GM18907 (cell line): ENCODE measurements around the gene CPNE5.
A peak's percentile ranks its signal among the peaks of the same experiment; 100 is the strongest.

Experiments
- ATAC-seq: cut with Tn5 transposase; IDR thresholded peaks from one replicate; pipeline ENCODE4 v1.9.1; 2021; ENCODE audit warnings: mild to moderate bottlenecking, moderate library complexity; ENCODE audit not compliant: unreplicated experiment

Gene CPNE5

DNA sequence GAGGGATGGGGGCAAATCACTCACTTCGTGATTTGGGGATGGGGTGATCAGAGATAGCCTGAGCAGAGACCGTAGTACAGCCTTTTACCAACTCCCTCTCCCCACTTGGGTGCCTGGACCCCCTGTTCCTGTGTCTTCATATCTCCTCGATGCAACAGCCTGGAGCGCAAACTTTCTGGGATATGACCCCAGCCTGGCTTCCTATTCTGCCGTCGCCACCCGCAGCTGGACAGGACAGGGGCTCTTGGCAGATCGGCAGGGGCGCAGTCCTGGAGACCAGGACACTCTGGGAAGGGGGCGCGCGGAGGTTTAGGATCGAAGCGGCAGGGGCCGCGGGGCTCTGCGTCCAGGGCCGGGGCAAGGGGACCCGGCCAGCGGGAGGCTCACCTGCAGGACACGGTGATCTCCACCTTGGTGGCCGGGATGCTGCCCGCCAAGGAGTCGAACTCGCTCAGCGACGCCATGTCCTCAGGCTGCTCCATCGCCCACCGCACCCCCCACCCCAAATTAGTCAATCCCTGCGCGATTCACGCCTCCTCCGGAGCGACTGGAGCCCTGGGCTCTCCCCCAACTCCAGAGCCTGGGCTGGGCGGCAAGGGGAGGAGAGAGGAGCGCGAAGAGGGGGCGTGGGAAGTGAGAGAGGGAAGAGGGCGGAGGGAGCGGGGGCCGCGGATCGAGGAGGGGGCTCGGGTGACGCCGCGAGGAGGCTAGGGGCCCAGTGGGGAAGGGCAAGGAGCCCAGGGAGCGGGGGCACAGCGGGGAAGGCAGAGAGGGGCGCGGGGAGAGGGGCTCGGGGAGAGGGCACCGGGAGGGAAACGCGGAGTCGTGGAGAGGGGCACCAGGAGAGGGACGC lies at the start of gene CPNE5:
Gene CPNE5, minus strand, starts transcription at position 549 of the 853 bp plus-strand sequence. Its CDS starts 67 bp downstream, at position 482.
- no peak for ATAC-seq

DNA sequence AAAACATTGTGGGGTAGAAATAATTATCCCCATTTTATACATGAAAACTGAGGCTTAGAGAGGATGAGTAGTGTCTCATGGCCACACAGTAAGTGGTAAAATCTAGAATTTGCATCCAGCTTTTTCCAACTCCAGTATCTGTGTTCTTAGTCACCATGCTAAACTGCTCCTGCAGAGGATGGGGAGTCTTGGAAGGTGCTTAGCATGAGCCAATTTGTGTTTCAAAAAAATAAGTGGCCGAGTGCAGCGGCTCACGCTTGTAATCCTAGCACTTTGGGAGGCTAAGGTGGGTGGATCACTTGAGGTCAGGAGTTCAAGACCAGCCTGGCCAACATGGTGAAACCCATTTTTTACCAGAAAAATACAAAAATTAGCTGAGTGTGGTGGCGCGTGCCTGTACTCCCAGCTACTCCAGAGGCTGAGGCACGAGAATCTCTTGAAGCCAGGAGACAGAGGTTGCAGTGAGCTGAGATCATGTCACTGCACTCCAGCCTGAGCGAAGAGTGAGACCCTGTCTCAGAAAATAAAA lies 48.9 kb upstream of the CPNE5 start:
- ATAC-seq, result no peak

DNA sequence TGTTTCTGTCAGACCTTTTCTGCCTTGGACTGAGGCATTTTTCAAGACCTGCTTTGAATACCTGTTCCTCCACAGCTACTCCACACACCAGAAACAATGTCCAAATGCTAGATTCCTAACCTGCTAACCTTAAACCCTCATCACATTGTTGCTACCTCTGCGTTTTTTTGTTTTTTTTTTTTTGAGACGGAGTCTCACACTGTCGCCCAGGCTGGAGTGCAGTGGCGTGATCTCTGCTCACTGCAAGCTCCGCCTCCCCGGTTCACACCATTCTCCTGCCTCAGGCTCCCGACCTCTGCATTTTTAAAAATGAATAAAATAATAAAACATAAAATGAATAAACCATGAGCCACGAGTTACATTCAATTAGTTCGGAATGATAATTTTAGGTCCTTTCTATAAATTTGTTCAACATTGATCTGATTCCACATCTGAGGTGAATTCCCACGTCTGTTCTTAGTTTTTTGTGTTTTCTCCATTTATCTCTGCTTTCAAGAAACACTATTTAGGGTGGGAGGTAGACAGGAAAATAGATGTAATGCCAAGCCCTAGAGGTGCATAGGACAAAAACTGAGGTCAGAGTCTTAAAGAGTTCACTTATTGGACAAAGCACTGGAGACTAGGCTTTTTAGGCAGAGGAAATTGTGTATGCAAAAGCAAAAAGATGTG lies 47.8 kb upstream of the CPNE5 start:
- no peak for ATAC-seq

DNA sequence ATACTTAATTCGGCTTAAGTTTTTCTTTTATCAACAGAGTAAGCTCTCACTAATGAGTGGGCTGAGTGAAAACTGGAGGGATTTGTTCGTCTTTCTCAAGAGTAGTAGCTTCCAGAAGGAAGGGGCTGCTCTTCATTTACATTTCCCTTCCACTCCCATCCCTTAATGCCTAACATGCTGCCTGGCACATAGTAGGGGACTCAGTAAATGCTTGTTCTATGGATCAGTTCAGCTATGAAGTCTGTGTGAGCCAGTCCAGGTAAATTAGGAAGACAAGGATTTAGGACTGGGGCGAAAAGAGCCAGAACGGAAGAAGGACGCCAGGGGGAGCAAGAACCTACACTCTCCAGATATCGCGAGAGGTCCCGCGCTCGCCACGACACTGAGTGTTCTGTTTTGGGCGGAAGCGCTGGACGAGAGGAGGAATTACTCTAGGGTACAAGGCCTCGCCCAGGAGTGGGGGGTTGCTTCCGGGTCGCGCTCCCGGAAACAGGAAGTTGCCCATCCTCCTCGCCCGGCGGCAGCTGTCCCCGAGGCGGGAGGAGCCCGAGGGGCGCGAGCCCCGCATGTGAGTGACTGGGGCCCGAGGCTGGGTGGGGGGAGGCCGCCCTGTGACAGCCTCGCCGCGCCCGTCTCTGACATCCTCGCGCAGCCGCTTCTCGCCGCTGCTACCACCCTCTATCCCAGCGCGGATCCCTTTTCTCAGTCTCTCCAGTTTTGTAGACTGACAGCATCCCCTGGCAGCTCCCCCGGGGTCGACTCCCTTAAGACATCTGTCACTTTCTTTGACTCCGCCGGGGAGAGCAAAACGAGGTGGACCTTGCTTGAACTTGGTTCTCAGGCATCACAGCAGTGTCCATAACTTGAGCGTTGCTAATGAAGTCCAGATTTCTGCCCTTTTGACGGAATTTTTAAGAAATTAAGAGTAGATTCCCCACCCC lies 46.5 kb upstream of the CPNE5 start, which contains the start of gene C6orf89:
Gene C6orf89, plus strand, starts transcription at position 492 of the 941 bp plus-strand sequence. CDS start 13,493 bp downstream, outside the sequence.
- ATAC-seq, result peak; percentile 97

DNA sequence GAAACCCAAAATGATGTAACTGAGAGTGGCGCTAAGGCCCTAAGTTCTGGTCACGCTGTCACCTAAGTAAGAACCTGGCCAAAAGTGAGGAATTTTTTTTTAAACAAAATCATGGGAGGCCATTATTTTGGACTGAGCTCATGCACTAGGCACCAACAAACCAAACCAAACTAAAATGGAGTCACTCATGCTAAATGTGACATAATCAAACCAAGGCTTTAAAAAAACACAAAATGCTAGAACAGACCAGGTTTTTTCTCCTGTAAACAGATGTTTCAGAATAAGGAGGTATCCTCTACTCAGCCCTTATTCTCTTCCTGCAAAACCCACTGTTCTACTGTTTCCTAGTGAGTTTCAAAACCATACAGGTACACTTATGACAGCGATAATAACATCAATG lies 45.4 kb upstream of the CPNE5 start:
- no peak for ATAC-seq

DNA sequence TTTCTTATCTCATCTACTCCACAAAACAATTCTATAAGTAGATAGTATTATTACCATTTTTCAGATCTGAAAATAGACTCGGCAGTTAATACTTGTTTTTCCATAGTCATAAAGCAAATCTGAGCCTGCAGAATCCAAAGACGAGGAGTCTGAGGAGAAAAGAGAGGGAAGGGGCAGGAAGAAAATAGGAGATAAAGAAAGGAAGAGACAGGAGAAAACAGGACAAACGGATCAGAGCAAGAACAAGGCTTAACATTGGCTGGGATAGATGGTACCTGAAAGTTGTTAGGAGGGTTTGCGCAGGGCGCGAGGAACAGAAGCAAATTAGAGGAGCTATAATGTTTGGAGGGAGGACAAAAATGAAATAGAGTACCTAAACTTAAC lies 36.0 kb upstream of the CPNE5 start:
- no peak for ATAC-seq

DNA sequence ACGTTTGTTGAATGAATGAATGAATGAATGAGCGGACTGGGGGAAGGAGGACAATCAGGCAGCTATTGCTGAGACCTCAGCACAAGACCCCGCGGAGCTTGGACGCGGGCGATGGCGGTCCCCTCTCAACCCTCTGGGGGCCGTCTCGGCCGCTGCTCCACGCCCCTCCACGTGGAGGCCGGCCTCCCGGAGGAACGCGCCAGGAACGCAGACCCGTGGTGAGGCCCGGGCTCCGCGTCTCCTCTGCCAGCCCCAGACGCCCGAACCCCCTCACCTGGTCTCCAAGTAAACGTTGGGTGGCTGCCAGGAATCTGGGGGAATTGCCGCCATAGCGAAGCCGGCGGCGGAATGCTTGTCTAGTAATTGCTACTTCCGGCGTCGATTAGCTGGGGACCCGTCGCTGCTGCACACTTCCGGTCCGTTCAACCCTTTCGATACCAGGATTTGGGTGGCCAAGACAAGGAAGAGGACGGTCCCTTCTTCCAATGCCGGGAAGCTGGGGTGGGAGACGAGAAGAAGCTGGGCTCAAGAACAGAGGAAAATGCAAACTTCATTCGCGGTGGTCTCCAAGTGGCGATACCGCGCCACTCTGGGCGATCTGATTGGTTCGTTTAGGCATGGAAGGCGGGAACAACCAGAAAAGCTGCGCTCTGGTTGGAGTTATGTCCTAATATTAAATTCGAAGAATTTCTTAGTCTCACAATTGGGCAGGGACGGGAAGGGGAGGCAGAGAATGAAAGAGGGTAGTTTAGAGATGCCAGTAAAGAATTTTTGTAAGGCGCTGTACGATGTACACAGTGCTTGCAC lies 35.4 kb upstream of the CPNE5 start, which contains the start of gene PPIL1:
Gene PPIL1, minus strand, starts transcription at position 361 of the 807 bp plus-strand sequence. Its CDS starts 31 bp downstream, at position 330.
- peak; percentile 84 for ATAC-seq

DNA sequence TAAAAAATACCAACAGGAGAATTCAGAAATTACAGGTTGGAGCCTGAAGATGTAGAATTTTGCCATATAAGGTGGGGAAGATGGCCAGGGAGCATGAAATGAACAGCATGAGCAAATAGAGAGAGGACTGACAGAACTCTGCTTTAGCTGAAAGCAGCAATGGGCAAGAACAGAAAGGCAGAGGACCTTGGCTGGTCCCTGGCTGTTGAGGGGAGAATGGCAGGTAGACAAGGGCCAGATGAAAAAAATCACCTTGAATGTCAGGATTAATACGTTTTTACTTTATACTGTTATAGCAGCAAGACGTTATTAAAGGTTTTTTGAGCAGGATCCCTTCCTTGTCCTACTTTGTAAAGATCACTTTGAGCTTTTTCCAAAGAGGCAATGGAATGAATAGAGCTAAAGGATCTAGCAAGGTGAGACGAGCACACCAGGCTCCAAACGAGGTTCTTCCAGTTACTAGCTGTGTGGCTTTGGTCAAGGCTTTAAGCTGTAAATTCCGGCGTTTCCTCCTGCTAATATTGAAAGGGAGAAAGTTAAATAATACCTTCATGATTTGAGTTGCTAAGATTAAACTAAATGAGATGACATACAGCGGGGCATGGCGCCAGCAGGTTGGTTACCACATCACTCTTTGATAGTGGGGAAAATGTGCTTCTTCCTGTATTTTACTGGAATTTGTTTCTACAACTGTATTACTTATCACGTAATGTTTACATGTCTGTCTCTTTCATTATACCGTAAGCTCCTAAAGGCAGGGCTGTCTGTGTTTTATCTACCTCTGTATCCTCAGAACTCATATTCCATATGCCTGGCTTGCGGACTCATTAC lies 34.6 kb upstream of the CPNE5 start:
- ATAC-seq, result no peak

DNA sequence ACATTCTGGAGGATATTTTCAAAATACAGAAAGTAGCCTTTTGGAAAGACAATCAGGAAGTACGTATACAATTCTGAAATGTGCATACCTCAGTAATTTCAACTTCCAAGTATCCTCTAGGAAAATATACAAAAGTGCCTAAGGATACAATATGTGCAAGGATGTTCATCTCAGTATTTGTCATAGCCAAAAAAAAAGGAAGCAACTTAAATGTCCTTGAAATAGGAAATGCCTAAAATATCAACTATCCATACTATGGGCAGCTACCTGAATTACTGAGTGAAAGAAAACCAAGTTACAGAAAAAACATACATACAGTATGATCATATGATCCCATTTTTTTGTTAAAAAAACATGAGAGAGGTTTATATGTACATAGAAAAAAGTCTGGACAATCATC lies 33.9 kb upstream of the CPNE5 start:
- no peak for ATAC-seq

DNA sequence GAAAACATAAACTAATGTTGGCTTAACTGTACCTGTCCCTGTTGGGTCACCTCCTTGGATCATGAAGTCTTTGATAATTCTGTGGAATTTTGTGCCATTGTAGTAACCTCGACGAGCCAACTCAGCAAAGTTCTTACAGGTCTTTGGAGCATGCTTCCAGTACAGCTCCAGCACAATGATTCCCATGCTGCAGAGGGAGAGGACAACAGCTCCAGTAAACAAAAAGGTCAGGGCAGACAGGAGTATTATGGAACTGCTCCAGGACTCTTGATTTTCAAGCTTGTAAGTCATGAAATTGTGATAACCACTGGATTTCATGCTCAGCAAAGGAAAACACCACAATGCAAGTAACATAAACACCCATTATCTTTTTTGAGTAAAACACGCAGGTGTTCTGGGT lies 32.4 kb upstream of the CPNE5 start:
- no peak for ATAC-seq

DNA sequence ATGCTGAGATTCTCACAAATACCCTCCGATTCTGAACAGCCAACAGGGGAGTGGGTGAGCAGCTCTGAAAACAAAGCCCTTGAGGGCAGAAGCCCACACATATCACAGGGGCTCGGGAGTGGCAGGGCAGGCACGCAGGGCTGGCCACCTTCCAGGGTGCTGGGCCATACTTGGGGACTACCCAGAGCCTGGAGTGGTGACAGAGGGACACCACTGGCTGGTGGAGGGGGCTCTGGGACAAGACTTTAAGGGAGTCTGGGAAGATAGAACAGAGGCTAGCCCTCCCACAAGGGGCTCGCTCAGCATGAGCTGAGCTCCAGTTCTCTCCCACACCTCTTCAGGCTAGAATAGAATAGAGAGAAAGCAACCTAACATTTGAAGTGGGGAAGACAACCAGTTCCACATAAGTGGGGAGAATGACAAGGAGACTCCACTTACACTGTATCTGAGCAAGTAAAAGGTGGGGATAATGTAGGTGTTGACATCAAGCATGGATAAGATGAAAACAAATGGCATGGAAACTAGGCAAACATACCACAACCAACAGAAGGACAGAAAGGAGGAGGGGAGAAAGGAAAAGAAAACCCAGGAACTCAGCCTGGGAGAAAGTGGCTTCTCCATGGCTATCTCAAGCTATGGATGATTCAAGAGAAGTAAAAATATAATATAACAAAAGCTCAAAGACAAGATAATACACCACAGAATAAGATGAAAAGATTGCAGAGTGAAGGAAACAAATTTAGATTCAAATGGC lies 28.4 kb upstream of the CPNE5 start:
- ATAC-seq, result no peak

DNA sequence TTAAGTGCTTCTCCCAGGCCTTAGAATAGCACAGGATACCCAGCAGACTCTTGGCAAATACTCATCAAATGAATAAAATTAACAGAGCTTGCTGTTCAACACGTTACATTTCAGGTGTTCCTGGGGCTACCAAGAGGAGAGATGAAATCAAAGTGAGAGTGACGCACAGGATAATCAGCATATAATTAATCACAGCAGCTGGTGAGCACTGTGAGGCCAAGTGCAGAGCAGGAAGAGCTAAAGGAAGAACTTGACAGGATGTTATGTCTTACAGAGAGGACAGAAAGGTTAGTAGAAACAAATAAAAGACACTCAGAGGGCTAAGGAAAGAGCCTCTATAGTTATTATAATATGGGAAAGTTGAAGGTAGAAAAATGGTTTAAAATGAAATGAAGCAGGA lies 26.6 kb upstream of the CPNE5 start:
- no peak for ATAC-seq

DNA sequence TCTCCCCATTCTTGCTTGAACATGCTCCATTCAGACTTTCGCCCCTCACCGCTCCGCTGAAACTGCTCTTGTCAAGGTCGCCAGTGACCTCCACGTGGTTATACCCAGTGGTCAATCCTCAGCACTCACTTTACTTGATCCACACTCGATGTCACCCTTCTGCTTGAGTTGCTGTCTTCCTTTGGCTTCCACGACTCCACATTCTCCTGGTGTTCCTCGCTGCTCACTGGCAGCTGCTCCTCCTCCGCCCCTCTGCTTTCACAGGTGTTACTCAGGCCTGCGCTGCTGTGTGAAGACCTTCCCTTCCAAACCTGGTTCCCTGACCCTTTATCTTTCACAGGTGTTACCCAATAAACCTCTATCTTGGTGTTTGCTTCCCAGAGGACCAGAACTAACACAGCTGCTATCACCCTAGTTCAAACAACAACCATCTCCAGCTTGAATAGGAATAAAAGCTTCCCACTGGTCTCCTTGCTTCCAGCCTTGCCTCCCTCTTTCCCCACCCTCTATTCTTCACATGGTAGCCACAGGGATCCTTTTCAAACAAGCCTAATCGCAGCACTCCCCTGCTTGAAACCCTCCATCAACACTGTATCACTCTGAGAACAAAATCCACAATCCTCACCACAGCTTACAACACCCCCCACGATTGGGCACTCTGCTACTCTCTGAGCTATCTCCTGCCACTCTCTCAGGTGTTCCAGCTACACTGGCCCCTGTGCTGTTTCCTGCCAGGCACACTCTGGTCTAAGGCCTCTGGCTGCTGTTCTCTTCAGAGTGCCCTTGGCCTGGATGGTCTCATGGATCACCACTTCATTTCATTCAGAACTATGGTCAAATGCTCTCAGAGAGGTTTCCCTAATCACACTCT lies 24.7 kb upstream of the CPNE5 start:
- no peak for ATAC-seq

DNA sequence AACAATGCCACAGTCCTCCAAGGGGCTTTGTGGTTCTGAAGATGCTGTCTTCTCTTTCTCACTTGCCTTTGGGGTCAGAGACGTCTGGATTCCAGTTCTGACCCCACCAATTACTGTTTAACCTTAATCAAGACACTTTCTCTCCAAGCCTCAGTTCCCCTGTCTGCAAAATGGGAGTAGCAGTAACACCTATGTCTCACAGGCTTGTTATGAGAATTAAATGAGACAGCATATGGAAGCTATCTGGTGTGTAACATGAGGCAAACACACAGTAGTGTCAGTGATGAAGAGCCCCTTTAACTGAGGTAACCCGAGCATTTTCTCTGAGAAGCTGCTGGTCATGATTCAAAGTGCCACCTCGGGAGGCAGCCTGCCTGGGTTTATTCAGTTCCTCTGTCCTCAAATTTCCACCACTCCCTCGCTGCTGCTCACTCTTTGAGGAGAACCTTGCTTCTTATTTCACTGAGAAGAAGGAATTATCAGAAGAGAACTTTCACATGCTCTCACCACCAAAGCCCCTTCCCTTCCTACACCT lies 23.7 kb upstream of the CPNE5 start:
- ATAC-seq, result no peak

DNA sequence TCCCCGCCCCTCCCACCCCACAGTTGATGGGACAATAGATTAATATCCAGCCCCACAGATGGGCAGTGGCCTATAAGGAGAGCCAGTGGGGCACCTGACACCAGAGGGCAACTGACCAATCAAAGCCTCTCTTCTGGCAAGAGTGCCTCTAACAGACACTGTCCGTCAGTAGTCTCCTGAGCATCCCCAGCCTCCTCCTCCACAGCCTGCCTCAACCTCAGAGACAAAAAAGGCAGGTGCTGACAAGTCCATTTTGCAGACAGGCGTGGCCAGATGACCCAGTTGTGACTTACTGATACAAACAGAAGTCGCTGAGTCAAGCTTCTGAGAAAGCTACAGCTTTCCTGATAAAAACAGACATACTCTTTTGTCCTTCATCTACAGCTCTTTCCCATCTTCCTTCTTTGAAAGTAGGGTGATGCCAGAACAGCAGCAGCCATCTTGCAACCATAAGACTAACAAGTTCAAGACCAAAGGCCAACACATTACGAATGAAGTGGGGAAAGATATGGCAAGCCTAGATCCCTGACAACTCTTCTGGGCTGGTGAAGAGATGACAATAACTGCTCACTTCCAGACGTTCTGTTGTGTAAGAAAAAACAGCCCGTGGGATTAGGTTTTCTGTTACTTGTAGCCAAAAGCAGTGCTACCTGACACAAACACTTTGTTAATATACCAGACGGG lies 23.1 kb upstream of the CPNE5 start:
- no peak for ATAC-seq

DNA sequence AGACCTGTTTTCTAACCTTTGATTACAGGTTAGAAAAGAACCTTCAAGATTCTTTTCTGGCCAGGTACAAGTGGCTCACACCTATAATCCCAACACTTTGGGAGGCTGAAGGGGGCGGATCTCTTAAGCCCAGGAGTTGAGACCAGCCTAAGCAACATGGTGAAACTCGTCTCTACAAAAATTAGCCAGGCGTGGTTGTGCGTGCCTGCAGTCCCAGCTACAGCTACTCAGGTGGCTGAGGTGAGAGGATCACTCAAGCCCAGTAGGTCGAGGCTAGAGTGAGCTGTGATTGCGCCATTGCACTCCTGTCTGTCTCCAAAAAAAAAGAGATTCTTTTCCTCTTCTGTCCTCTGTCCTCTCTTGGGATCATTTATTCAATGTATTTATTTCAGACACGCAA lies 20.9 kb upstream of the CPNE5 start:
- no peak for ATAC-seq
